ENCODE results near the gene SNAP91. TPM values are rescaled to one million over a fixed set of nuclear protein-coding genes. Genes with fewer than 3 reads are reported as not detected.

Gene SNAP91
- total RNA-seq, 1 experiment from 2014 or later = 0.70 TPM

- CTCF ChIA-PET = interaction anchor here (0.6 to 1.3 kb wide), 54 partner anchors 10 to 926 kb away, joined by 3 to 28 read pairs (median 4); partner anchors contain the start of genes ME1, PGM3, PRSS35 and RIPPLY2
- H3K4me3 Mint-ChIP-seq = no peak overlapping the region
- no peak for ATAC-seq
- H3K27ac Mint-ChIP-seq = no peak overlapping the region
- H3K27me3 Mint-ChIP-seq (ENCODE audit: low read depth) = peaks cover 3% of the 10 kb centered on the region
- TF ChIP-seq JAZF1 (CRISPR knock-in tag; IDR thresholded peaks at IDR 0.05) (no peak), IRF2 (CRISPR knock-in tag; IDR thresholded peaks at IDR 0.05; ENCODE audit: borderline replicate concordance, low read depth) (no peak), NR1H2 (CRISPR knock-in tag; IDR thresholded peaks at IDR 0.05) (no peak)
- TF ChIP-seq, protein P1, sequence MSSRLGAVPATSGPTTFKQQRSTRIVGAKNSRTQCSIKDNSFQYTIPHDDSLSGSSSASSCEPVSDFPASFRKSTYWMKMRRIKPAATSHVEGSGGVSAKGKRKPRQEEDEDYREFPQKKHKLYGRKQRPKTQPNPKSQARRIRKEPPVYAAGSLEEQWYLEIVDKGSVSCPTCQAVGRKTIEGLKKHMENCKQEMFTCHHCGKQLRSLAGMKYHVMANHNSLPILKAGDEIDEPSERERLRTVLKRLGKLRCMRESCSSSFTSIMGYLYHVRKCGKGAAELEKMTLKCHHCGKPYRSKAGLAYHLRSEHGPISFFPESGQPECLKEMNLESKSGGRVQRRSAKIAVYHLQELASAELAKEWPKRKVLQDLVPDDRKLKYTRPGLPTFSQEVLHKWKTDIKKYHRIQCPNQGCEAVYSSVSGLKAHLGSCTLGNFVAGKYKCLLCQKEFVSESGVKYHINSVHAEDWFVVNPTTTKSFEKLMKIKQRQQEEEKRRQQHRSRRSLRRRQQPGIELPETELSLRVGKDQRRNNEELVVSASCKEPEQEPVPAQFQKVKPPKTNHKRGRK (CRISPR knock-in tag; IDR thresholded peaks at IDR 0.05; ENCODE audit: borderline replicate concordance) = peak; percentile 84; the same call in 1 of the 2 replicates
- no peaks in the 10 kb centered on the region for H3K36me3 Mint-ChIP-seq
- H3K4me1 Mint-ChIP-seq = no peaks in the 10 kb centered on the region
- DNase-seq (ENCODE audit: low spot score) = no peak
- POLR2A ChIA-PET = interaction anchor here (1.4 kb wide), 1 partner anchor 107 kb away, joined by 6 read pairs; the partner anchor contains the start of gene ME1
- peaks cover 4% of the 10 kb centered on the region for H3K9me3 Mint-ChIP-seq
These were observed 172.0 kb downstream of the SNAP91 start for GRCh38 chr6:83536647-83537589.

DNA sequence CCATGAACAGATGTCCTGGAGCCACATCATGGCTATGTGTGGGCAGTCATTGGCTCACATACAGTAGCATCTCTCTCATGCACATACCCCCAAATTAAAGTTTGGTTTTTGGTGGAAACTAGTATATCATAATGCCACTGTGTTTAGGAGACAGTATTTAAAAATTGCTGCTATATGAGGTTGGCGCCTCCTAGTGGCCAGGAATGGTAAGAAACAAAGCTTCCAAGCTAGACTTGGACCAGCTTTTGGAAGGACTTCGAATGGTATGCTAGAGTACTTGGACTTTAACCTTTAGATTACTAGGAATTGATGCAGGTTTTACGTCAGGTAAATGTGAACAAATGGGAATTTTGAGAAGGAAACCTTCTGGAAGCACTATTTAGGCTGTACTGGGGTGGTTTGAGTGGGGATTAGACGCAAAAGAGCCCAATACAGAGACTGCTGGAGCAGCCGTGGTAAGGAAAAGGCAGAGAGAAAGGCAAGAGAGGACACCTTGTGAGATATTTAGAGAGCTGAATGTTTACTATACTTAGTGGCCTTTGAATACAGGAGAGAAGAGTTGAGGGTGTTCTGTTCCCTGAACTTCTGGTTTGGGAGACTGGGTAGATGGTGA is 172.8 kb downstream of the SNAP91 start:
- DNase-seq (ENCODE audit: low spot score) = peak; percentile 74
- Mint-ChIP-seq H3K4me3 (no peak overlapping the region), H3K4me1 (no peaks in the 10 kb centered on the region), H3K27me3 (ENCODE audit: low read depth) (peaks cover 3% of the 10 kb centered on the region), H3K36me3 (no peaks in the 10 kb centered on the region), H3K9me3 (peaks cover 3% of the 10 kb centered on the region), H3K27ac (no peak overlapping the region)
- CTCF ChIA-PET = interaction anchor here (0.6 to 1.3 kb wide), 52 partner anchors 9 to 471 kb away, joined by 3 to 28 read pairs (median 4); partner anchors contain the start of genes ME1, PGM3, PRSS35 and RIPPLY2
- POLR2A ChIA-PET = interaction anchor here (0.6 to 1.4 kb wide), 2 partner anchors 106 to 488 kb away, joined by 4 to 6 read pairs; partner anchors contain the start of gene ME1
- ATAC-seq = peak; percentile 84
- TF ChIP-seq NFATC4 (CRISPR knock-in tag; IDR thresholded peaks at IDR 0.05) = no peak
- TF ChIP-seq CTCF (IDR thresholded peaks at IDR 0.05) = peak; percentile 68
- no peak for TF ChIP-seq NFE2L1 (CRISPR knock-in tag; IDR thresholded peaks at IDR 0.05)
- TF ChIP-seq, protein P2, sequence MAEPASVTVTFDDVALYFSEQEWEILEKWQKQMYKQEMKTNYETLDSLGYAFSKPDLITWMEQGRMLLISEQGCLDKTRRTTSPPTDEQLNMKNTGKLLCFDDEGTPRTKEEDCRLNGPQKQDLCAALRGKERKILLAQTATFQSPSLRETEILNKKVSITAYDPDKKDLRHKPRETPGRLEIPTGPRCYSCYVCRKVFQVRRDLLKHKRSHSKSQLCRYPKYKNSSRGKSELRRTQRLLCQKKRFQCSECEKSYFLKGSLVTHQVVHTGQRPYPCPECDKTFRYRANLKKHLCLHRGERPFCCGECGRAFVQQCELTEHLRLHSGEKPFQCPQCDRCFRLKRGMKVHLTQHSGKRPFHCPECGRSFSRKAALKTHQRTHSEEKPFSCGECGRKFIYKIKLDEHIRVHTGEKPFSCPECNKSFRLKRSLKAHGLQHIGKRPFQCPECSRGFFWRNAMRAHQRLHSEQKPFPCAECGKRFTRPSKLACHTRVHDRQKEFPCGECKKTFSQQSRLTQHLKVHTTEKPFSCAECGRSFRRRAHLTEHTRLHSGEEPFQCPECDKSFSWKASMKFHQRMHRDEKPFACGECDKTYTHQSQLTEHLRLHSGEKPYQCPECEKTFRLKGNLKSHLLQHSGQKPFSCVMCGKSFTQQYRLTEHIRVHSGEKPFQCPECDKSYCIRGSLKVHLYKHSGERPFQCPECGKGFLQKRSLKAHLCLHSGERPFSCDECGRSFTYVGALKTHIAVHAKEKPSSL (CRISPR knock-in tag; conservative IDR thresholded peaks at IDR 0.05) = no peak
- TF ChIP-seq, protein P3, sequence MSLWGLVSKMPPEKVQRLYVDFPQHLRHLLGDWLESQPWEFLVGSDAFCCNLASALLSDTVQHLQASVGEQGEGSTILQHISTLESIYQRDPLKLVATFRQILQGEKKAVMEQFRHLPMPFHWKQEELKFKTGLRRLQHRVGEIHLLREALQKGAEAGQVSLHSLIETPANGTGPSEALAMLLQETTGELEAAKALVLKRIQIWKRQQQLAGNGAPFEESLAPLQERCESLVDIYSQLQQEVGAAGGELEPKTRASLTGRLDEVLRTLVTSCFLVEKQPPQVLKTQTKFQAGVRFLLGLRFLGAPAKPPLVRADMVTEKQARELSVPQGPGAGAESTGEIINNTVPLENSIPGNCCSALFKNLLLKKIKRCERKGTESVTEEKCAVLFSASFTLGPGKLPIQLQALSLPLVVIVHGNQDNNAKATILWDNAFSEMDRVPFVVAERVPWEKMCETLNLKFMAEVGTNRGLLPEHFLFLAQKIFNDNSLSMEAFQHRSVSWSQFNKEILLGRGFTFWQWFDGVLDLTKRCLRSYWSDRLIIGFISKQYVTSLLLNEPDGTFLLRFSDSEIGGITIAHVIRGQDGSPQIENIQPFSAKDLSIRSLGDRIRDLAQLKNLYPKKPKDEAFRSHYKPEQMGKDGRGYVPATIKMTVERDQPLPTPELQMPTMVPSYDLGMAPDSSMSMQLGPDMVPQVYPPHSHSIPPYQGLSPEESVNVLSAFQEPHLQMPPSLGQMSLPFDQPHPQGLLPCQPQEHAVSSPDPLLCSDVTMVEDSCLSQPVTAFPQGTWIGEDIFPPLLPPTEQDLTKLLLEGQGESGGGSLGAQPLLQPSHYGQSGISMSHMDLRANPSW (CRISPR knock-in tag; conservative IDR thresholded peaks at IDR 0.05; ENCODE audit: low read depth) = no peak
- no peak for TF ChIP-seq ZNF416 (CRISPR knock-in tag; IDR thresholded peaks at IDR 0.05)
